Measurements from ENCODE around the gene ZNF273.

DNA sequence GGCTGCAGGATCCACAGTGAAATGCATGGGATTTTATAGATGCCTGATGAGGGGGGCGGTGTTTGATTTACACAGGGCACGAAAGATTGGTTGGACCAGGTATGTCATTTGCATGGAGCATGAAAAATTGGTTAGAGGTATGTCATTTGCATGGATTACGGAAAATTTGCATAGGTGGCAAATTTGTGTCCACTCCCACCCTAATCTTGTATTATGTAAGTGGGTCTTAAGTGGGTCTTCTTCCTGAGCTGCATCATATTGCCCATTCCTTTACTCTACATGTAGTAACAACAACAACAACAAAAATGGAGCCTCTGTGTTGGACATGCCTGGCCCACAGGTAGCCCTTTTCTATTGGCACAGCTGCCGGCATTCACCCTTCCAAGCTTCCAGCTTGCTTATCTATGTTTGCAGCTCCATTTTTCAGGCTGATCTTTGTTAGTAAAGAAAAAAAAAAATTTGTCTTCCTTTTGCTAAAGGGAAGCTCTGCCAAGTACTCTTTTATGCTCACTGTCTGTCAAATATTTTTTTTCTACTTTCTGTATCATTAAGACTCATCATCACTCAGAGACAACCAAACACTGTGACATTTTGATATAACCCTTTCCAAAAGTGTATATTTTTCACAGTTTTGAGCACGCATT, 10.3 kb upstream of the ZNF273 start:
- TF ChIP-seq, protein P1, sequence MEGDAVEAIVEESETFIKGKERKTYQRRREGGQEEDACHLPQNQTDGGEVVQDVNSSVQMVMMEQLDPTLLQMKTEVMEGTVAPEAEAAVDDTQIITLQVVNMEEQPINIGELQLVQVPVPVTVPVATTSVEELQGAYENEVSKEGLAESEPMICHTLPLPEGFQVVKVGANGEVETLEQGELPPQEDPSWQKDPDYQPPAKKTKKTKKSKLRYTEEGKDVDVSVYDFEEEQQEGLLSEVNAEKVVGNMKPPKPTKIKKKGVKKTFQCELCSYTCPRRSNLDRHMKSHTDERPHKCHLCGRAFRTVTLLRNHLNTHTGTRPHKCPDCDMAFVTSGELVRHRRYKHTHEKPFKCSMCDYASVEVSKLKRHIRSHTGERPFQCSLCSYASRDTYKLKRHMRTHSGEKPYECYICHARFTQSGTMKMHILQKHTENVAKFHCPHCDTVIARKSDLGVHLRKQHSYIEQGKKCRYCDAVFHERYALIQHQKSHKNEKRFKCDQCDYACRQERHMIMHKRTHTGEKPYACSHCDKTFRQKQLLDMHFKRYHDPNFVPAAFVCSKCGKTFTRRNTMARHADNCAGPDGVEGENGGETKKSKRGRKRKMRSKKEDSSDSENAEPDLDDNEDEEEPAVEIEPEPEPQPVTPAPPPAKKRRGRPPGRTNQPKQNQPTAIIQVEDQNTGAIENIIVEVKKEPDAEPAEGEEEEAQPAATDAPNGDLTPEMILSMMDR (optimal IDR thresholded peaks at IDR 0.05 in 1 of 3, IDR thresholded peaks at IDR 0.05 in 1 of 3, conservative IDR thresholded peaks at IDR 0.05 in 1 of 3; ENCODE audit: extremely low read depth in 1 of 3, insufficient read depth in 2 of 3, low read length in 3 of 3) = no peak
- no peak for TF ChIP-seq EZH2 (IDR thresholded peaks at IDR 0.05; ENCODE audit: low read length)
